Fibroblast of the aortic adventitia (primary cell): ENCODE results near the gene TEKT5. TPM values are rescaled to one million over a fixed set of nuclear protein-coding genes. Genes with fewer than 3 reads are reported as not detected.

Experiments
- DNase-seq: peaks from one replicate; pipeline ENCODE4 v3.0.0-alpha.2; 2010; ENCODE audit warnings: low read depth
- H3K4me3 ChIP-seq: 2 replicates; pipeline ENCODE4 v1.5.1; 2011; ENCODE audit warnings: low read depth, mild to moderate bottlenecking, control low read depth, low read length, moderate library complexity
- CTCF ChIP-seq: IDR thresholded peaks from 2 replicates; pipeline ENCODE4 v1.5.1; 2011; ENCODE audit warnings: mild to moderate bottlenecking, low read length, control low read depth, inconsistent platforms; ENCODE audit not compliant: insufficient read depth
- total RNA-seq: library from RNA; depleted of rRNA; stranded (reverse); fragments of >200 nt; gene quantifications from 2 replicates; pipeline ENCODE4 v1.2.3, GENCODE V29; 2012; ENCODE audit warnings: low replicate concordance

TEKT5 gene
- total RNA-seq, 1 donor = 0.09 TPM

- H3K4me3 ChIP-seq = no peak overlapping the region
- TF ChIP-seq CTCF = no peak
- peak; percentile 34 for DNase-seq
Observed at GRCh38 chr16:10601444-10602408, 93.0 kb downstream of the TEKT5 start.

DNA sequence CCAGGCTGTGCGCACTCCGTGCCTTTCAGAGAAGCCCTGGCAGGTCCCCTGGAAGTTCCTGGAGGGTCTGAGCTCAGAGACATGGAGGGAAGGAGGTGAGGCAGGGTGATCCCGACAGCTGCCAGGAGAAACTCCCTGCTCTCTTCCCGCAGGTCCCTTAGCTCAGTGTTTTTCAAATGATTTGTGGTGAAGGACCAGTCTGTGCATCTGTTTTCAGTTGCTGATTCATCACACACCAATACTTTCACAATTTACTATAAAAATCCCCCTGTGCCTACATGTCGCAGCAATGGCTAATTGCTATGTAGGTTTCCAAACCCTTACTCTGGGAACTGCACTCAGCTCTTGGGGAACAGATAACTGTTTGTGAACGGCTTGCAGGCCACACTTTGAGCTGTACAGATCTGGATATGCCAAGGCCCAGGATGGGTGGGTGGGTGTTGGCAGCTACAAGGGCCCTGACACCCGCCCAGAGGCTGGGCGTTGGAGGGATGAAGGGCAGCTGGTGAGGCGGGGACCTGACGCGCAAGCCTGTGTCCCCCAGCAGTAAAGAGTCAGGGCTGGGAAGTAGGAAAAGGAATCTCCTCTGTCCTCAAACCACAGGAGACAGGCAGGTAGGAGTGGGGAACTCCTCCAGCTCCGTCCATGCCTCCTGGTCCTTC, 93.8 kb downstream of the TEKT5 start:
- TF ChIP-seq CTCF = no peak
- no peak overlapping the region for H3K4me3 ChIP-seq
- peak; percentile 27 for DNase-seq

GRCh38 chr16:10599626-10600025, 95.1 kb downstream of the TEKT5 start:
- H3K4me3 ChIP-seq = no peak overlapping the region
- no peak for TF ChIP-seq CTCF
- DNase-seq = no peak

- TF ChIP-seq CTCF = no peak
Observed at GRCh38 chr16:10598157-10598556, 96.6 kb downstream of the TEKT5 start.

GRCh38 chr16:10597187-10597601, 97.5 kb downstream of the TEKT5 start:
- no peak for DNase-seq
- TF ChIP-seq CTCF = no peak
- H3K4me3 ChIP-seq = no peak overlapping the region

More at GRCh38 chr16:10598157-10598556, 96.6 kb downstream of the TEKT5 start:
- DNase-seq = no peak
- H3K4me3 ChIP-seq = no peak overlapping the region

GRCh38 chr16:10594312-10594950, 100.3 kb downstream of the TEKT5 start:
- no peak overlapping the region for H3K4me3 ChIP-seq
- TF ChIP-seq CTCF = no peak
- DNase-seq = no peak
